ENCODE data around the gene RAB3IL1.

DNA sequence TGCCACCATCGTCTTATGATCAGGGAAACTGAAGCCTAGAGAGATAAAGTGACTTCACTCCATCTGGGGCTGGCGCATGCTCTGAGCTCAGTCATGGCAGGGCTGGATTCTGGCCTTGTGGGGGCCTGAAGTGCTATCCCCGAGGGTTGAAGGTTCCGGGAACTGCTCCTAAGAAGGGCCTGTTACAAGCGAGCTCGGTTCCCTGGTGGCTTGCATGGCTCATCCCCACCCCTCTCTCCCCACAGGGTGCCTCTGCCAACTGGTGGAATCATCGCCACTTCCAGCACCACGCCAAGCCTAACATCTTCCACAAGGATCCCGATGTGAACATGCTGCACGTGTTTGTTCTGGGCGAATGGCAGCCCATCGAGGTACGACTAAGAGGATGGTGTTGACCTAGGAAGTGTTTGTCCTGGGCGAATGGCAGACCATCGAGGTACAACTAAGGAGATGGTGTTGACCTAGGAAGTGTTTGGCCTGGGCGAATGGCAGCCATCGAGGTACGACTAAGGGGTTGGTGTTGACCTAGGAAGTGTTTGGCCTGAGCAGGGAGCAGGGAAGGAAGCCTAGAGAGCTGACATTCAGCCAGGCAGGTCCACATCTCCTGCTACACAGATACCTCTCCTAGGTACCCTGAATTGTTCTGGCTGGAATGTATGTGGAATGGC, 69.3 kb downstream of the RAB3IL1 start:
- TF ChIP-seq, protein P1, sequence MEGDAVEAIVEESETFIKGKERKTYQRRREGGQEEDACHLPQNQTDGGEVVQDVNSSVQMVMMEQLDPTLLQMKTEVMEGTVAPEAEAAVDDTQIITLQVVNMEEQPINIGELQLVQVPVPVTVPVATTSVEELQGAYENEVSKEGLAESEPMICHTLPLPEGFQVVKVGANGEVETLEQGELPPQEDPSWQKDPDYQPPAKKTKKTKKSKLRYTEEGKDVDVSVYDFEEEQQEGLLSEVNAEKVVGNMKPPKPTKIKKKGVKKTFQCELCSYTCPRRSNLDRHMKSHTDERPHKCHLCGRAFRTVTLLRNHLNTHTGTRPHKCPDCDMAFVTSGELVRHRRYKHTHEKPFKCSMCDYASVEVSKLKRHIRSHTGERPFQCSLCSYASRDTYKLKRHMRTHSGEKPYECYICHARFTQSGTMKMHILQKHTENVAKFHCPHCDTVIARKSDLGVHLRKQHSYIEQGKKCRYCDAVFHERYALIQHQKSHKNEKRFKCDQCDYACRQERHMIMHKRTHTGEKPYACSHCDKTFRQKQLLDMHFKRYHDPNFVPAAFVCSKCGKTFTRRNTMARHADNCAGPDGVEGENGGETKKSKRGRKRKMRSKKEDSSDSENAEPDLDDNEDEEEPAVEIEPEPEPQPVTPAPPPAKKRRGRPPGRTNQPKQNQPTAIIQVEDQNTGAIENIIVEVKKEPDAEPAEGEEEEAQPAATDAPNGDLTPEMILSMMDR (IDR thresholded peaks at IDR 0.05): no peak
- no peak for TF ChIP-seq EP300 (IDR thresholded peaks at IDR 0.05)
- TF ChIP-seq POLR2A (IDR thresholded peaks at IDR 0.05): no peak
